Measurements from ENCODE around the gene SOX13. TPM values are rescaled to one million over a fixed set of nuclear protein-coding genes. Genes with fewer than 3 reads are reported as not detected.

SOX13 gene
- total RNA-seq, 1 experiment from 2014 or later = 35.6 TPM

DNA sequence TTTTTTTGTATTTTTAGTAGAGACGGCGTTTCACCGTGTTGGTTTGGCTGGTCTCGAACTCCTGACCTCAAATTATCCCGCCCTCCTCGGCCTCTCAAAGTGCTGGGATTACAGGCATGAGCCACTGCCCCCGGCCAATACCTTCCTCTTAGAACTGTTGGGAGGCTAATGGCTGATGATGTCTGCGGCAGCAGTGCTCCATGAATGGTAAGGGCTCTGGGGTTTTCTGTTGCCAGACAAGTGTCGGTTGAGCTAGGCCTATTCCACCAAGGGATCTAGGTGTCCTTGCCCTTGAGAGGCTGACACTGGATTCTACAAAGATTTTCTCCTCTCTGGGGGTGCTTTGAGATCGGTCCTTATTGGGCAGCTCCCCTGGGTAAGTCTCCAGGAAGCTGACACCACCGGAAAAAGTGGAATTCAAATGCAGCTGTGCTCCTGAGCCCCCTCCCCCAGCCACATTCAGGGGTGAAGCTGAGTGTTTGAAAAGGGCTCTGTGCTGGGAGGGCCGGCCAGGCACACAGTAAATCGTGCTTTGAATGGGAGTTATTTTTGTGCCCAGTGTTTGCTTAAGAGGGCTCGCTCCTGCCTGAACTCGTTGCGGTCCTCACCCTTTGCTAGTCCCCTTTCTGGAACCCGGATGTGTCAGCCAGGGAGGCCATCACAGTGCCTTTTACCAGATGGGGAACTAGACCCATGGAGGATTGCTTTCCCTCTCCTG lies 5.2 kb downstream of the SOX13 start (continued):
- no peak for TF ChIP-seq TCF7L2 (IDR thresholded peaks at IDR 0.05; ENCODE audit: borderline replicate concordance, extremely low read depth, insufficient read depth, insufficient read length)
- TF ChIP-seq EZH2 (IDR thresholded peaks at IDR 0.05) = no peak
- no peak for TF ChIP-seq ZNF274 (IDR thresholded peaks at IDR 0.05; ENCODE audit: low read depth, low read length)
- no peak for TF ChIP-seq RAD21 (IDR thresholded peaks at IDR 0.05; ENCODE audit: low read depth)
- TF ChIP-seq ZBTB33 (IDR thresholded peaks at IDR 0.05; ENCODE audit: extremely low read depth, insufficient replicate concordance, low read length) = no peak
- TF ChIP-seq JUND (IDR thresholded peaks at IDR 0.05) = no peak
- no peak for TF ChIP-seq EGR1 (IDR thresholded peaks at IDR 0.05; ENCODE audit: low read depth)
- no peak for TF ChIP-seq ELF1 (IDR thresholded peaks at IDR 0.05; ENCODE audit: borderline replicate concordance, low read depth)

DNA sequence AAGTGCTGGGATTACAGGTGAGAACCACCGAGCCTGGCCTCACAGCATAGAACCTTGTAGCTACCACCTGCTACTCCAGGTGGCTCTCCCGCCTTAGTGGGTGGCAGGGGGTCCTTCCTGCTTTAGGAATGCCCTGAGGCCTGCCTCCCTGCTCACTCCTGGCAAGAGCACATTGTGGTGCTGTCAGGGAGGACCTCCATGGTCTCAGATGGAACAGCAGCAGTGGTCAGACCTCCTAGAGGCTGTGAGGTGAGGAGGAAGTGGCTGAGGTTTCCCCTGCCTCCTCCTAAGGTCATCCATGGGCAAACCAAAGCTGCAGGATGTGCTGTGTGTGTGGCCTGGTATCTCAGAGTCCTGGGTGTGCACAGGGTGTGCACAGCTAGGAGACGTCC lies 6.7 kb downstream of the SOX13 start:
- H3K4me2 ChIP-seq (ENCODE audit: low read length) = peak overlapping the region; percentile 91
- H3K9me3 ChIP-seq (ENCODE audit: control insufficient read depth in 1 of 2, insufficient read depth in 1 of 2, low read depth in 1 of 2, low read length in 2 of 2) = no peaks in the 10 kb centered on the region
- ATAC-seq (peak; percentile 33), DNase-seq (ENCODE audit: low read depth, low spot score) (no peak)
- ChIA-PET POLR2A (interaction anchor here (1.3 to 1.8 kb wide), 2 partner anchors 20 to 209 kb away, joined by 3 to 7 read pairs; no protein-coding TSS in a partner anchor), RAD21 (ENCODE audit: low non-redundant PET in 1 of 2, low total read pairs in 2 of 2, uncharacterized antibody in 2 of 2, unreplicated experiment in 2 of 2) (interaction anchor here (1.0 to 1.4 kb wide), 3 partner anchors 14 to 209 kb away, joined by 3 to 4 read pairs (median 3); no protein-coding TSS in a partner anchor), CTCF (interaction anchor here (1.0 to 2.6 kb wide), 2 partner anchors 49 to 209 kb away, joined by 5 to 15 read pairs; no protein-coding TSS in a partner anchor)
- H3K27ac ChIP-seq (ENCODE audit: low read depth, low read length) = peak overlapping the region; percentile 85
- no peaks in the 10 kb centered on the region for H3K36me3 ChIP-seq (ENCODE audit: control insufficient read depth in 1 of 2, insufficient read depth in 2 of 2, low read length in 2 of 2)
- peaks cover 81% of the 10 kb centered on the region; the same call in 1 of the 2 replicates for H3K79me2 ChIP-seq (ENCODE audit: insufficient read depth, low read length)
- intact Hi-C loops (cut with micrococcal nuclease) = no loop called here
- no TSS peak for BruUV-seq (replicated peaks)
- H3K4me1 ChIP-seq (ENCODE audit: control insufficient read depth in 1 of 2, insufficient read depth in 2 of 2, low read length in 2 of 2) = peaks cover 53 to 78% of the 10 kb centered on the region in 2 experiments
- H3K9ac ChIP-seq (ENCODE audit: low read length) = peak overlapping the region; percentile 67
- H3K4me3 ChIP-seq (replicated peaks in 1 of 2; ENCODE audit: low read depth in 1 of 2, low read length in 2 of 2) = peak overlapping the region; percentile 18 to 52; a peak in 3 of 4 replicates
- H3K27me3 ChIP-seq (ENCODE audit: insufficient read depth, low read length) = no peaks in the 10 kb centered on the region
- H3K9me2 ChIP-seq (ENCODE audit: insufficient read depth) = no peaks in the 10 kb centered on the region
- TF ChIP-seq EZH2phosphoT487 (IDR thresholded peaks at IDR 0.05; ENCODE audit: borderline replicate concordance) = no peak
- no peak for TF ChIP-seq JUND (IDR thresholded peaks at IDR 0.05)
- TF ChIP-seq ZNF274 (IDR thresholded peaks at IDR 0.05; ENCODE audit: low read depth, low read length) = no peak
- TF ChIP-seq RAD21 (IDR thresholded peaks at IDR 0.05; ENCODE audit: low read depth) = no peak
- TF ChIP-seq MAX (IDR thresholded peaks at IDR 0.05) = no peak
- TF ChIP-seq EZH2 (IDR thresholded peaks at IDR 0.05) = no peak
- TF ChIP-seq CTCF (IDR thresholded peaks at IDR 0.05 in 2 of 3, conservative IDR thresholded peaks at IDR 0.05 in 1 of 3; ENCODE audit: borderline replicate concordance in 1 of 3, insufficient read depth in 1 of 3, low read depth in 2 of 3, low read length in 2 of 3) = no peak
- TF ChIP-seq ELF1 (IDR thresholded peaks at IDR 0.05; ENCODE audit: borderline replicate concordance, low read depth) = no peak
- TF ChIP-seq SRF (IDR thresholded peaks at IDR 0.05; ENCODE audit: low read depth) = no peak
- TF ChIP-seq YY1 (IDR thresholded peaks at IDR 0.05; ENCODE audit: extremely low read depth, insufficient replicate concordance, low read depth, low read length) = no peak
- H2AFZ ChIP-seq (ENCODE audit: low read depth, low read length, poor library complexity, severe bottlenecking) = no peak overlapping the region
- no peaks in the 10 kb centered on the region for H4K20me1 ChIP-seq (ENCODE audit: insufficient read depth)
